Thyroid gland (tissue), 4 donors: ENCODE measurements around the gene ATXN7L3.

Source experiments
- POLR2A ChIP-seq, 2 donors: fragments of 450-650 bp; IDR thresholded peaks; one replicate each; pipeline ENCODE4 v1.6.1; 2017; ENCODE audit warnings: antibody characterized with exemption in 2 of 2, mild to moderate bottlenecking in 2 of 2, moderate library complexity in 1 of 2
- TF ChIP-seq, protein P1 (sequence below), 6 experiments: fragments of 200-600 bp in 3 of 6; fragments of 450-650 bp in 3 of 6; sonication (generic) in 3 of 6; IDR thresholded peaks; one replicate each; pipeline ENCODE4 v1.5.1; 2016 to 2019; ENCODE audit warnings: antibody characterized with exemption in 6 of 6, mild to moderate bottlenecking in 2 of 6, inconsistent platforms in 1 of 6, moderate library complexity in 1 of 6

DNA sequence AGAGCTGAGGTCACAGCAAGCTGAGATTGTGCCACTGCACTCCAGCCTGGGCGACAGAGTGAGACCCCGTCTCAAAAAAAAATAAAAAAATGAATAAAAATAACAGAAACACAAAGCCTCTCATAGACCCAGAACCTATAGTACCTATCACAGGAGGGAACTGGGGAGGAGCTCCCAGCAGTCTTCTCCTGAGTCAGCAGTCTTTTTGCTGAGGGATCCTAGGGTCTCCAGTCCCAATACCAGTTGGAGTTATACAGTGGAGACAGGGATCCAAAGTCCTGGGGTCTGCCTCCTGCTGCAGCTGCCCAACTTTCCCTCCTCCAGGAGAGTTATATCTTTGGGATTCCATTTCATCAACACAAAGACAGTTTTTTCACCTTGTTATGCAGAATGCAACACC lies 16.7 kb downstream of the ATXN7L3 start:
- TF ChIP-seq, protein P1, sequence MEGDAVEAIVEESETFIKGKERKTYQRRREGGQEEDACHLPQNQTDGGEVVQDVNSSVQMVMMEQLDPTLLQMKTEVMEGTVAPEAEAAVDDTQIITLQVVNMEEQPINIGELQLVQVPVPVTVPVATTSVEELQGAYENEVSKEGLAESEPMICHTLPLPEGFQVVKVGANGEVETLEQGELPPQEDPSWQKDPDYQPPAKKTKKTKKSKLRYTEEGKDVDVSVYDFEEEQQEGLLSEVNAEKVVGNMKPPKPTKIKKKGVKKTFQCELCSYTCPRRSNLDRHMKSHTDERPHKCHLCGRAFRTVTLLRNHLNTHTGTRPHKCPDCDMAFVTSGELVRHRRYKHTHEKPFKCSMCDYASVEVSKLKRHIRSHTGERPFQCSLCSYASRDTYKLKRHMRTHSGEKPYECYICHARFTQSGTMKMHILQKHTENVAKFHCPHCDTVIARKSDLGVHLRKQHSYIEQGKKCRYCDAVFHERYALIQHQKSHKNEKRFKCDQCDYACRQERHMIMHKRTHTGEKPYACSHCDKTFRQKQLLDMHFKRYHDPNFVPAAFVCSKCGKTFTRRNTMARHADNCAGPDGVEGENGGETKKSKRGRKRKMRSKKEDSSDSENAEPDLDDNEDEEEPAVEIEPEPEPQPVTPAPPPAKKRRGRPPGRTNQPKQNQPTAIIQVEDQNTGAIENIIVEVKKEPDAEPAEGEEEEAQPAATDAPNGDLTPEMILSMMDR (IDR thresholded peaks at IDR 0.05): no peak
- no peak for TF ChIP-seq POLR2A (IDR thresholded peaks at IDR 0.05)
